GM12864 (cell line): Measurements from ENCODE around the gene KCTD2.

Experiments
- DNase-seq: peaks from one replicate; pipeline ENCODE4 v3.0.0-alpha.2; 2011; ENCODE audit warnings: low read depth
- H3K4me3 ChIP-seq: 2 replicates; pipeline ENCODE4 v1.5.1; 2011; ENCODE audit warnings: mild to moderate bottlenecking, low read depth, low read length, control low read depth
- CTCF ChIP-seq: IDR thresholded peaks from 2 replicates; pipeline ENCODE4 v1.5.1; 2011; ENCODE audit warnings: low read depth, mild to moderate bottlenecking, moderate library complexity, low read length, control low read depth, inconsistent platforms; ENCODE audit errors: missing control alignments

Gene KCTD2

GRCh38 chr17:75097865-75098264, 50.8 kb downstream of the KCTD2 start:
- TF ChIP-seq CTCF, result no peak
- DNase-seq, result no peak
- no peak overlapping the region for H3K4me3 ChIP-seq

DNA sequence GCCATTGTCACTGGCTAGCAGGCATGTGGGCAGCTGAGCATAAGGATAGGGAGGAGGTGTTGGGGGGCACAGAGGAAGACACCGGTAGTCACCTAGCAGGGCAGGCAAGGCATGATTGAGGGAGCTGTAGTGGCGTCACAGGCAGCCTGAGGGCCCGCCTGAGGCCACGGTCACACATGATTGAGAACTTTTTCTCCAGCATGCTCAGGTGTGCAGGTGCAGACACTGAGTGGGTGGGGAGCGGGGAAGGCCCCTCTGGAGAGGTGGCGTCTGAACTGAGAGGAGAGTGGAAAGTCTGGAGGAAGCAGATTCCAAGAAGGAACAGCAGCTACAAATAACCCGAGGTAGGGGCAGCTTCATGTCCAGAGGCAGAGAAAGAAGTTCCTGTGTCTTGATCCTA, 51.8 kb downstream of the KCTD2 start:
- no peak for DNase-seq
- no peak for TF ChIP-seq CTCF
- H3K4me3 ChIP-seq, result no peak overlapping the region

DNA sequence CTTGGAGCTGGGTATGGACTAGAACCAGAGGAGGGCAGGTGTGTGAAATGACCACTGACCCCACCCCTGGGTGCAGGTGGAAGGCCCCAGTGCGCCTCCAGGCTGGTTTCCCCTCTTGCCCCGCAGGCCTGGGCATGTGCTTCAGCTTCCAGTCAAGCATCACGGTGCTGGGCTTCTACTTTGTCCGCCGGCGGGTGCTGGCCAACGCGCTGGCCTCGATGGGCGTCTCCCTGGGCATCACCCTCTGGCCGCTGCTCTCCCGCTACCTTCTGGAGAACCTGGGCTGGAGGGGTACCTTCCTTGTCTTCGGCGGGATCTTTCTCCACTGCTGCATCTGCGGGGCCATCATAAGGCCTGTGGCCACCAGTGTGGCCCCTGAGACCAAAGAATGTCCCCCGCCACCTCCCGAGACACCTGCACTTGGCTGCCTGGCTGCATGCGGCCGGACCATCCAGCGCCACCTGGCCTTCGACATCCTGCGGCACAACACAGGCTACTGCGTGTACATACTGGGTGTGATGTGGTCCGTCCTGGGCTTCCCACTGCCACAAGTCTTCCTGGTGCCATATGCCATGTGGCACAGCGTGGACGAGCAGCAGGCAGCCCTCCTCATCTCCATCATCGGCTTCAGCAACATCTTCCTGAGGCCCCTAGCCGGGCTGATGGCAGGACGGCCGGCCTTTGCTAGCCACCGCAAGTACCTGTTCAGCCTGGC, 53.0 kb downstream of the KCTD2 start:
- no peak for TF ChIP-seq CTCF
- DNase-seq, result no peak
- no peak overlapping the region for H3K4me3 ChIP-seq

DNA sequence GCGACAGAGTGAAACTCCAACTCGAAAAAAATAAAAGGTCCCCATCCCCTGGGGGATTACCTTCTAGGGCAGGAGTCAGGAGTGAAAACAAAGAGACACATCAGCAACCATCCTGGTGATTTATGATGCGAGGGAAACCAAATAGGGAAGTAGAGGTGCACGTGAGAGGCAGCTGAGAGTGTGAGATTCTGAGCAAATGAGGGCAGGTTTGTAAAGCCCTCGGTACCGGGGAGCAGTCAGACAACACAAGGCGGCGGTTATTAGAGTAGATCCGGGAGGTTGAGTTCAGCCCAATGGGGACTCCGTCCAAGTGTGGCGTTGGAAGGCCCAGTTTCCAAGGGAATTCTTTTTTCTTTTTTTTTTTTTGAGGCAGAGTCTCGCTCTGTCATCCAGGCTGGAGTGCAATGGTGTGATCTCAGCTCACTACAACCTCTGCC, 55.4 kb downstream of the KCTD2 start:
- DNase-seq, result no peak
- TF ChIP-seq CTCF, result no peak

DNA sequence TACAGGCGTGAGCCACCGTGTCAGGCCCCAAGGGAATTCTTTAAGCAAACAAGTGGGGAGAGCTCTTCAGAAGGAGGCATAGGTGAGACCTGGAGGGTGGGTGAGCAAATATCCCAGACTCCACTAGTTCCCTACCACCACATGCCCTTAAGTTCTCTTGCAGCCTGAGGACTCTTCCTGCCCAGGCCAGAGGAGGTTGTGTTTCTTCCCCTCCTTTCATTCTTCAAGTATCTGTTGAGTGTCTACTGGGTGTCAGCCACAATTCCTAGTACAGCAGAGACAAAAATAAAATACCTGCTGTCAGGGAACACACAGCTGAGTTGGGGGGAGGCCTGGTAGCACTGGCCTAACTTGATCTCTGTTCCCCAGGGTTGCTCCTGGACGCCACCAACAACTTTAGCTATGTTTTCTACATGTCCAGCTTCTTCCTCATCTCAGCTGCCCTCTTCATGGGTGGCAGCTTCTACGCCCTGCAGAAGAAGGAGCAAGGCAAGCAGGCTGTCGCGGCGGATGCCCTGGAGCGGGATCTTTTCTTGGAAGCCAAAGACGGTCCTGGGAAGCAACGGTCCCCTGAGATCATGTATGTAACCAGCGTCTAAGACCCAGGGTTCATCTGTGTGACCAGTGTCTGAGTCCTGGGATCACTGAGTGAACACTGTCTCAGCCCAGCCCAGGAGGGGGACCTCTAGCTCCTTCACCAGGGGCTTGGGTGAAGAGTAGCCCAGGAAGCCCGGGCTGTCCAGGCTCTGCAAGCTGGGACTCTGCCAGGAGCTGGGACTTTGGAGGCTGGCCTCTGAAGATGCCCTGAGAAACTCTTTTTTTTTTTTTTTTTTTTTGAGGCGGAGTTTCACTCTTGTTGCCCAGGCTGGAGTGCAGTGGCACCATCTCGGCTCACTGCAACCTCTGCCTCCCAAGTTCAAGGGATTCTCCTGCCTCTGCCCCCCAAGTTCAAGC, 56.9 kb downstream of the KCTD2 start:
- H3K4me3 ChIP-seq, result no peak overlapping the region
- DNase-seq, result no peak
- TF ChIP-seq CTCF, result no peak

More for the DNA sequence above, 55.4 kb downstream of the KCTD2 start:
- no peak overlapping the region for H3K4me3 ChIP-seq

DNA sequence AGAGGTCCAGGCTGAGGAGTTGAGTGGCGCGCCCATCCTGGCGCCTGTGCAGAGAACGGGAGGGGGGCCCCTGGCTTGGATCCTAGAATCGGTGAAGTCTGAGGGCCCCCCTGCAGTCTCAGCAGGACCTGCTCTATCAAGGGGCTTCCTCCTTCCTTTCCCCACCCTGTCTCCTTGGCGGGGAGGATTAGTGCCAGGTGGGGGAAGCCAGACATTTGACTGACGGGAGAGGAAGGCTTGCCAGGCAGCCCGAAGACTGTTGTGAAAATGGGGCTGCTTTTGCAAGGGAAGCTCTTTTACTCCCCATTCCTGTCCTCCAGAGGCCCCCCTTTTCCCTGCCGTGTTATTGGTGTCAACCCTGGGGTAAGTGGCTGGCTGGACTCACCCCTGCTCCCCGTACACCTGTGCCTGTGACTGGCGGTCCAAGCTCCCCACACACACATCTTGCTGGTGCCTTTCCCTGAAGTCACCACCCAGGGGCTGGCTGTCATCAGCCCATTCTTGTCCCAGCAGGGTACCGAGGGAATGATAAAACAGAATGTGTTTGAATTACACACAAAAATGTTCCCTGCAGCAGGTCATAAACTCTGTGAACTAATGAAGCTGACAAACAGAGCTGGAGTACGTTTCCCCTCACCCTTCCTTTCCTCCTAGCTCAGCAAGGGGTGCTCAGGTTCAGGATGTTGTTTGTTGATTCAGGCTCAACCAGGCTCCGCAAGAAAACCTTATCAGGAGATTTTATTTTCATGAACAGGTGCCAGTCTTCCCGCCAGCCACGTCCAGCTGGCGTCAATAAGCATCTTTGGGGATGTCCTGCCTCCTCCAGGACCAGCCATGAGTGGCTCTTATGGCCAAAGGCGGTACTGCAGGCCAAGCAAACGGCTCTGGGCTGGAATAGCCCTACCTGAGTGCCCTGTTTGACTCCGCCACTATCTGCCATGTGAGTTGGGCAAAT, 58.4 kb downstream of the KCTD2 start:
- no peak overlapping the region for H3K4me3 ChIP-seq
- peak; percentile 89 for TF ChIP-seq CTCF
- DNase-seq, result no peak
